Measurements from ENCODE around the gene LGALSL.

- TF ChIP-seq ZNF274 (IDR thresholded peaks at IDR 0.05; ENCODE audit: low read depth, low read length) (no peak), YY1 (IDR thresholded peaks at IDR 0.05; ENCODE audit: insufficient read depth, insufficient read length) (no peak)
These were observed 38.3 kb downstream of the LGALSL start for GRCh38 chr2:64492272-64492671.
